Measurements from ENCODE around the gene PLA2G3.

PLA2G3 gene

DNA sequence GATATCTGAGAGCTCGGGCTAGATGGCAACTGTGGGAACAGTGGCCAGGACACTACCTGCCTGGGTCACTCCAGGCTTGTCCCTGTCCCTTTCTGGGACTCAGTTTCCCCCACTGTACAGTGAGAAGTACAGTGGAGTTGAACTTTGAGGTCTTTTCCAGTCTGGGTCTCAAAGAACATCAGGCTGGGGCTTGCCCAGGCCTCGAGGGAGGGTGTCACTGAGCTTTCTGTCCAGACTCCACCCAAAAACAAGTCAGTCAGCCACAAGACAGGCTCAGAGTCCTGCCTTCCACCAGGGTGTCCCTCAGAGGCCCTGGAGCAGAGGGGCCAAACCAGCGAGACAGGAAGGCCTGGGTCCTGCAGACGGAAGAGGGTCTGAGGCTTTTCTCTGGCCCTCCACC lies 2.0 kb upstream of the PLA2G3 start:
- no peak for DNase-seq (ENCODE audit: low spot score)
- H3K27ac ChIP-seq: no peak overlapping the region
- CTCF ChIA-PET: interaction anchor here (0.5 kb wide), 1 partner anchor 69 kb away, joined by 3 read pairs; no protein-coding TSS in a partner anchor
- POLR2A ChIA-PET (ENCODE audit: low non-redundant PET): no interaction called here
- TF ChIP-seq CTCF (conservative IDR thresholded peaks at IDR 0.05; ENCODE audit: low read depth): no peak

DNA sequence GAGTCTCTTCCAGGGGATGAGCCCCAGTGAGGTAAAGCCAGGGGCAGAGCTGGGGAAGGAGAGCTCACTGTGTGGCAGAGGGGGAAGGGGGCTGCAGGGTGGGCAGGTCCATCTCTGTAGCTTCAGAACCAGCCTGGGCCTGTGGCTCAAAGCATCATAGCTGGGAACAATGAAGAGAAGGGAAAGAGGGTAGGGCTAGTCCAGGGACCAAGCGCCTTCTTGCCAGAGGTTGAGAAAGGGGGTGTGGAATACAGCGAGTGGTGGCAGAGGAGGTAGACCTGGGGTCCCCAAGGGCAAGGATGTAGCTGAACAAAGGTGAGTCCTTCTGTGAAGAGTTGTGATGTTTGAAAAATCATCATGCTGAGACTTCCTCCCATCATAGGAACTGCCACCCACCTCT lies 1.2 kb upstream of the PLA2G3 start:
- ChIA-PET POLR2A (ENCODE audit: low non-redundant PET) (no interaction called here), CTCF (interaction anchor here (0.5 kb wide), 1 partner anchor 70 kb away, joined by 3 read pairs; no protein-coding TSS in a partner anchor)
- no peak overlapping the region for H3K27ac ChIP-seq
- TF ChIP-seq CTCF (conservative IDR thresholded peaks at IDR 0.05; ENCODE audit: low read depth): no peak
- no peak for DNase-seq (ENCODE audit: low spot score)

GRCh38 chr22:31140746-31141145 lies 438 bp upstream of the PLA2G3 start:
- no peak overlapping the region for H3K27ac ChIP-seq
- CTCF ChIA-PET: no interaction called here
- no peak for DNase-seq (ENCODE audit: low spot score)
- POLR2A ChIA-PET (ENCODE audit: low non-redundant PET): no interaction called here
- TF ChIP-seq CTCF (conservative IDR thresholded peaks at IDR 0.05; ENCODE audit: low read depth): no peak

DNA sequence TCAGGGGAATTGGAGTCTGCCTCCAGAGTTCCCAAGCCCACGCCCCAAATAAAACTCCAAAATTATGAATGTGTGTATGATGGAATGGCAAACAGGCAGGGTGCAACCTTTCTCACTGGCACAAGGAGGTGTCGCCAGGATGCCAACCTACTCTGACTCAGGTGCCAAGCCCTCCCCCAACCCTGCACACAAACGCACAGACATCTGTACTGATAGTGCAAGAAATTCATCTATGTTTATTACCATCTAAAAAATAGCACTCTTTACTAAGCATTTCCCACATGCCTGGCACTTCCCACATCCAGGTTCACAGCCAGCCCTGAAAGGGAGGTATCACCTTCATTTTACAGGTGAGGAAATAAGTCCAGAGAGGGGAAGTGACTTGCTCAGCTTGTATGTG lies 1.2 kb downstream of the PLA2G3 start:
- no peak for DNase-seq (ENCODE audit: low spot score)
- TF ChIP-seq CTCF (conservative IDR thresholded peaks at IDR 0.05; ENCODE audit: low read depth): no peak
- CTCF ChIA-PET: no interaction called here
- no peak overlapping the region for H3K27ac ChIP-seq
- POLR2A ChIA-PET (ENCODE audit: low non-redundant PET): no interaction called here

DNA sequence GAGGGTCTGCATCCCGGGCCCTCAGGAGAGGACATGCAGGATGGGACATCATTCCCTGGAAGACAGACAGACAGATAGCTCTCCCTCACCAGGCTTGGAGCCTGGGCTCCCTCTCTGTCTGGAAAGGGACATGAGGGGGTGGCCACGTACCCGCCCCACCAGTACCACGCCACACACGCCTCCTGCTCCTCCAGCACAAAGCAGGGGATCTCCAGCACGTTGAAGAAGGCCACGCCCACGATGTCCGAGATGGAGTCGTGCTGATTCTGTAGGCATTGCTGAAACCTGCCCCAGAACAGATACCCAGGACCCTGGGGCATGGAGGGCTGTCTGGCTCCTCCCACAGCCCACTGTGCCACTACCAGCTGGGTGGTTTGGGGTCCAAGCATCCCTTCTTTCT lies 2.2 kb downstream of the PLA2G3 start:
- TF ChIP-seq CTCF (conservative IDR thresholded peaks at IDR 0.05; ENCODE audit: low read depth): no peak
- no peak for DNase-seq (ENCODE audit: low spot score)
- ChIA-PET CTCF (no interaction called here), POLR2A (ENCODE audit: low non-redundant PET) (no interaction called here)
- H3K27ac ChIP-seq: no peak overlapping the region

DNA sequence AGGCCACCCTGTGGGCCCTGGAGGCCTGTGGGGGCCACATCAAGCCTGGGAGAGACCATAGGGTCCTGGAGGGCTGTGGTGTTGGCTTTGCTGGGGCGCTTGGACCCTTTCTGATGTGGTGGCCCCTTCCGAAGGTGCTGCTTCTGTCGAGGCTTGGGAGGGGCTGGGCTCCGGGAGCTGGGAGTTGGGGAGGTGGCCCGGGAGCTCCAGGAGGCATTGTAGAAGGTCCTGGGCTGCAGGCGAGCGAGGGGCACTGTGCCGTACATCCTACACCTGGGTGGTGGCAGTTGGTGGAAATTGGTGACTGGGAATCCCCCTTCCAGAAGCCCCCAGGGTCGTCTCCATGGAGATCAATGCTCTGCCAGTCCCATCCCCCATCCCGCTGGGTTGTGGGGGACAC lies 2.6 kb downstream of the PLA2G3 start:
- no peak for TF ChIP-seq CTCF (conservative IDR thresholded peaks at IDR 0.05; ENCODE audit: low read depth)
- POLR2A ChIA-PET (ENCODE audit: low non-redundant PET): no interaction called here
- H3K27ac ChIP-seq: no peak overlapping the region
- CTCF ChIA-PET: no interaction called here
- no peak for DNase-seq (ENCODE audit: low spot score)

- CTCF ChIA-PET: no interaction called here
- H3K27ac ChIP-seq: no peak overlapping the region
- TF ChIP-seq CTCF (conservative IDR thresholded peaks at IDR 0.05; ENCODE audit: low read depth): no peak
- no peak for DNase-seq (ENCODE audit: low spot score)
- POLR2A ChIA-PET (ENCODE audit: low non-redundant PET): no interaction called here
Measured at GRCh38 chr22:31136711-31137110, 3.6 kb downstream of the PLA2G3 start.

All from RWPE1 (cell line).